22Rv1 (cell line): ENCODE measurements around the gene SLC15A1.

ENCODE experiments used
- H3K27ac ChIP-seq: fragments of 450-650 bp; 2 replicates; pipeline ENCODE4 v1.5.1; 2017
- CTCF ChIP-seq: fragments of 450-650 bp; IDR thresholded peaks from 2 replicates; pipeline ENCODE4 v1.5.1; 2017; ENCODE audit warnings: mild to moderate bottlenecking
- ZFX ChIP-seq: fragments of 450-650 bp; IDR thresholded peaks from 2 replicates; pipeline ENCODE4 v1.6.1; 2017; ENCODE audit warnings: antibody characterized with exemption, borderline replicate concordance

The SLC15A1 gene

DNA sequence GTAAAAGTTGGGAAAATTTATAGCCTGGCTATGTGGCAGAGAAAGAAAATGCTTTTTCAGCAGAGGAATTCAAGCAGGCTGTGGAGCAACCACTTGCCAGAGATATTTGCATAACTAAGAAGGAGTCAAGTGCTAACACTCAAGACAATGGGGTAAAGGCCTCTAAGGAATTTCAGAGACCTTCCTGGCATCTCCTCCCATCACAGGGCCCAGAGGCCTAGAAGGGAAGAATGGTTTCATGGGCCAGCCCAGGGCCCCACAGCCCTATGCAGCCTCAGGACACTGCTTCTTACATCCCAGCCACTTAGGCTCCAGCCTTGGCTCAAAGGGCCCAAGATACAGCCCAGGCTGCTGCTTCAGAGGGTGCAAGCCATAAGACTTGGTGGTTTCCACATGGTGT, 14.3 kb downstream of the SLC15A1 start:
- no peak overlapping the region for H3K27ac ChIP-seq

GRCh38 chr13:98731925-98732324, 20.5 kb downstream of the SLC15A1 start:
- TF ChIP-seq ZFX: no peak
- TF ChIP-seq CTCF: no peak

More for the DNA sequence above, 14.3 kb downstream of the SLC15A1 start:
- TF ChIP-seq CTCF (no peak), ZFX (no peak)

GRCh38 chr13:98731038-98731437, 21.4 kb downstream of the SLC15A1 start:
- no peak overlapping the region for H3K27ac ChIP-seq
- TF ChIP-seq ZFX (no peak), CTCF (no peak)

More at GRCh38 chr13:98731925-98732324, 20.5 kb downstream of the SLC15A1 start:
- no peak overlapping the region for H3K27ac ChIP-seq

DNA sequence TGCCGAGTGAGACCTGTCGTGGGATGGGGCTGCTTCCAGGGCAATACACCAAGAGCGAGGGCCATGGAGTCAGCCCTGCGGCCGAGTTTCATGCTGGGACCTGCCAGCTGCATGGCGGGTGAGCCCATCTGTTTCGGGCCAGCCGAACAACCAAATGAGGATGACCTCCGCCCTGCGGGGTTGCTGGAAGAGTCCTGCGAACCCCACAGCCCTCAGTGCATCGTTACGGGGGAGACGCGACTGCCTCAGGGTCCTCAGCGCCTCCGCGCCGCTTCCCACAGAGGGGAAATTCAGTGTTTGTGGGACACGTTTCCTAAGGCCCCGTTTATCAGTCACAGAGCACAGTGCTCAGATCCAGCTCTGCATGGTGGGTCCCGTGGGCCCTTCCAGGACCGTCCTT, 22.0 kb downstream of the SLC15A1 start:
- TF ChIP-seq CTCF (no peak), ZFX (no peak)
- H3K27ac ChIP-seq: no peak overlapping the region

DNA sequence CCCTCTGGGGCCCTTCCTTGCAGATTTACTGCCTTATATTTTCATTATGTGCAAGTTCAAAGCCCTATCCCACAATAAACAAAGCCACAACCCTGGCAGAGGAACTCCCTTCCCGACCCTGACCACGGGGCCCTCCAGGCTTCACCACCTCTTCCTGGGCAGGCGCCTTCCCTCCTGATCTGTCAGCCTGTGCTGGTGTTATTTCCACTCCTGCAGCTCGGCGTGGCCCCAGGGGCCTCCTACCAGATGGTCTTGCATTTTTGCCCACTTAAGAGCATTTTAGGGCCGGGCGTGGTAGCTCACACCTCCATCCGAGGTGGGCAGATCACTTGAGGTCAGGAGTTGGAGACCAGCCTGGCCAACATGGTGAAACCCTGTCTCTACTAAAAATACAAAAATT, 22.8 kb downstream of the SLC15A1 start:
- no peak overlapping the region for H3K27ac ChIP-seq
- no peak for TF ChIP-seq CTCF

DNA sequence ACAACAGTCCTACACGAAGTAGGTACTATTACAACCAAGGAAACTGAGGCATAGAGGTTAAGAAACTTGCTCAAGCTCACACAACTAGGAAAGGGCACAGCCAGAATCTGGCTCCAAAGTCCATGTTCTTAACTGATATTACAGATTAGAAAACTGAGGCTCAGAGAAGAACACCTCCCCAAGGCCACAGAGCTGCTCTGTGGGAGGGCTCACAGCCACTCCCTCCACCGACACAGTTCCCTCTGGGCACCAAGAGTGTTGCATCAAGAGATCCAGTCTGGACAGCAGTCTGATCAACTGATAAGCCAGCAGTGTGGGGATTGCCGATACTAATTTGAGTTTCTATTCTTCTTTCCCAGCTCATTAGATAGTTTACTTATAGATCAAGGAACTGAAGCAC, 29.5 kb downstream of the SLC15A1 start:
- TF ChIP-seq CTCF: no peak
- no peak for TF ChIP-seq ZFX
- no peak overlapping the region for H3K27ac ChIP-seq

GRCh38 chr13:98721825-98722510, 30.5 kb downstream of the SLC15A1 start:
- H3K27ac ChIP-seq: no peak overlapping the region
- no peak for TF ChIP-seq CTCF
- no peak for TF ChIP-seq ZFX
